ENCODE results near the gene FUT3. TPM values are rescaled to one million over a fixed set of nuclear protein-coding genes. Genes with fewer than 3 reads are reported as not detected.

FUT3 gene
- total RNA-seq, 1 donor from 2014 or later = 0.84 TPM

- FAIRE-seq (no peak), DNase-seq (ENCODE audit: low read depth) (no peak)
- Mint-ChIP-seq H3K9me3 (ENCODE audit: unreplicated experiment) (peaks cover 2% of the 10 kb centered on the region), H3K4me3 (ENCODE audit: unreplicated experiment) (no peak overlapping the region), H3K27ac (ENCODE audit: unreplicated experiment) (no peak overlapping the region), H3K36me3 (ENCODE audit: low read depth, unreplicated experiment) (no peaks in the 10 kb centered on the region), H3K4me1 (ENCODE audit: low read depth, unreplicated experiment) (no peaks in the 10 kb centered on the region), H3K27me3 (ENCODE audit: low read depth, unreplicated experiment) (peaks cover 20% of the 10 kb centered on the region)
- Histone ChIP-seq H3K79me2 (ENCODE audit: insufficient read depth, low read length) (no peaks in the 10 kb centered on the region), H2AFZ (ENCODE audit: low read depth, low read length) (no peak overlapping the region), H3K4me1 (ENCODE audit: insufficient read depth, low read length) (no peaks in the 10 kb centered on the region), H3K27ac (ENCODE audit: low read depth, low read length) (no peak overlapping the region), H3K9ac (ENCODE audit: low read length) (no peak overlapping the region), H3K36me3 (ENCODE audit: insufficient read depth, low read length) (no peaks in the 10 kb centered on the region), H3K4me2 (ENCODE audit: low read length) (no peak overlapping the region), H3K4me3 (ENCODE audit: insufficient read depth, low read depth, low read length) (no peak overlapping the region), H3K27me3 (ENCODE audit: insufficient read depth, low read length) (peaks cover 2% of the 10 kb centered on the region), H3K9me3 (ENCODE audit: insufficient read depth, low read depth, low read length) (no peaks in the 10 kb centered on the region), H4K20me1 (ENCODE audit: insufficient read depth, low read length) (no peaks in the 10 kb centered on the region)
- no peak for TF ChIP-seq CTCF (IDR thresholded peaks at IDR 0.05; ENCODE audit: insufficient read depth, low read depth, low read length)
- no peak for TF ChIP-seq EZH2 (IDR thresholded peaks at IDR 0.05; ENCODE audit: insufficient read depth, low read length)
Measured at GRCh38 chr19:5837761-5838352, 13.4 kb downstream of the FUT3 start.

- no peak overlapping the region for H3K27ac ChIP-seq (ENCODE audit: low read depth, low read length)
- Mint-ChIP-seq H3K9me3 (ENCODE audit: unreplicated experiment) (peaks cover 2% of the 10 kb centered on the region), H3K27ac (ENCODE audit: unreplicated experiment) (no peak overlapping the region), H3K27me3 (ENCODE audit: low read depth, unreplicated experiment) (peaks cover 23% of the 10 kb centered on the region), H3K4me3 (ENCODE audit: unreplicated experiment) (no peak overlapping the region), H3K4me1 (ENCODE audit: low read depth, unreplicated experiment) (no peaks in the 10 kb centered on the region), H3K36me3 (ENCODE audit: low read depth, unreplicated experiment) (no peaks in the 10 kb centered on the region)
- H3K27me3 ChIP-seq (ENCODE audit: insufficient read depth, low read length) = no peaks in the 10 kb centered on the region
- no peak overlapping the region for H2AFZ ChIP-seq (ENCODE audit: low read depth, low read length)
- no peak overlapping the region for H3K9ac ChIP-seq (ENCODE audit: low read length)
- no peaks in the 10 kb centered on the region for H4K20me1 ChIP-seq (ENCODE audit: insufficient read depth, low read length)
- H3K4me3 ChIP-seq (ENCODE audit: insufficient read depth, low read depth, low read length) = no peak overlapping the region
- no peak for TF ChIP-seq EZH2 (IDR thresholded peaks at IDR 0.05; ENCODE audit: insufficient read depth, low read length)
- TF ChIP-seq CTCF (IDR thresholded peaks at IDR 0.05; ENCODE audit: insufficient read depth, low read depth, low read length) = no peak
- FAIRE-seq (no peak), DNase-seq (ENCODE audit: low read depth) (no peak)
- H3K36me3 ChIP-seq (ENCODE audit: insufficient read depth, low read length) = no peaks in the 10 kb centered on the region
- no peaks in the 10 kb centered on the region for H3K79me2 ChIP-seq (ENCODE audit: insufficient read depth, low read length)
- no peaks in the 10 kb centered on the region for H3K9me3 ChIP-seq (ENCODE audit: insufficient read depth, low read depth, low read length)
- H3K4me1 ChIP-seq (ENCODE audit: insufficient read depth, low read length) = peaks cover 13% of the 10 kb centered on the region
- H3K4me2 ChIP-seq (ENCODE audit: low read length) = no peak overlapping the region
Measured at GRCh38 chr19:5832527-5833216, 18.6 kb downstream of the FUT3 start.

- peaks cover 24% of the 10 kb centered on the region for H3K27me3 Mint-ChIP-seq (ENCODE audit: low read depth, unreplicated experiment)
Measured at GRCh38 chr19:5832061-5832460, 19.2 kb downstream of the FUT3 start.

More at GRCh38 chr19:5832061-5832460, 19.2 kb downstream of the FUT3 start:
- no peaks in the 10 kb centered on the region for H3K9me3 ChIP-seq (ENCODE audit: insufficient read depth, low read depth, low read length)
- H3K4me3 ChIP-seq (ENCODE audit: insufficient read depth, low read depth, low read length) = no peak overlapping the region
- TF ChIP-seq CTCF (IDR thresholded peaks at IDR 0.05; ENCODE audit: insufficient read depth, low read depth, low read length) = no peak
- TF ChIP-seq EZH2 (IDR thresholded peaks at IDR 0.05; ENCODE audit: insufficient read depth, low read length) = no peak
- DNase-seq (ENCODE audit: low read depth) (no peak), FAIRE-seq (no peak)
- H2AFZ ChIP-seq (ENCODE audit: low read depth, low read length) = no peak overlapping the region
- H3K27ac ChIP-seq (ENCODE audit: low read depth, low read length) = no peak overlapping the region
- Mint-ChIP-seq H3K4me3 (ENCODE audit: unreplicated experiment) (no peak overlapping the region), H3K4me1 (ENCODE audit: low read depth, unreplicated experiment) (no peaks in the 10 kb centered on the region), H3K9me3 (ENCODE audit: unreplicated experiment) (peaks cover 2% of the 10 kb centered on the region), H3K36me3 (ENCODE audit: low read depth, unreplicated experiment) (no peaks in the 10 kb centered on the region), H3K27ac (ENCODE audit: unreplicated experiment) (no peak overlapping the region)
- no peak overlapping the region for H3K9ac ChIP-seq (ENCODE audit: low read length)
- H3K4me1 ChIP-seq (ENCODE audit: insufficient read depth, low read length) = peaks cover 13% of the 10 kb centered on the region
- no peaks in the 10 kb centered on the region for H3K27me3 ChIP-seq (ENCODE audit: insufficient read depth, low read length)
- H3K79me2 ChIP-seq (ENCODE audit: insufficient read depth, low read length) = no peaks in the 10 kb centered on the region
- H3K4me2 ChIP-seq (ENCODE audit: low read length) = no peak overlapping the region
- no peaks in the 10 kb centered on the region for H4K20me1 ChIP-seq (ENCODE audit: insufficient read depth, low read length)
- no peaks in the 10 kb centered on the region for H3K36me3 ChIP-seq (ENCODE audit: insufficient read depth, low read length)
